Endometrial microvascular endothelial cells (primary cell): ENCODE results near the gene PTPRN2. TPM values are rescaled to one million over a fixed set of nuclear protein-coding genes. Genes with fewer than 3 reads are reported as not detected.

ENCODE experiments used
- in situ Hi-C: cut with HindIII; loops from 2 replicates; pipeline ENCODE4 v1.10.0; 2017; ENCODE audit warnings: low sequenced_read_pairs, low pct_unique_long_range_greater_than_20kb; ENCODE audit errors: inconsistent ontology term
- total RNA-seq: library from RNA; depleted of rRNA; stranded (reverse); fragments of >200 nt; gene quantifications from one replicate; pipeline ENCODE4 v1.2.3, GENCODE V29; 2015; ENCODE audit errors: inconsistent ontology term

PTPRN2 gene
- total RNA-seq, 1 donor from 2014 or later = 13.3 TPM

GRCh38 chr7:157966490-157966889 lies 621.1 kb downstream of the PTPRN2 start:
- in situ Hi-C loops = no loop called here

- in situ Hi-C loops = no loop called here
Observed at GRCh38 chr7:157964521-157964920, 623.1 kb downstream of the PTPRN2 start.

GRCh38 chr7:157964016-157964415 lies 623.6 kb downstream of the PTPRN2 start:
- in situ Hi-C loops = no loop called here

- in situ Hi-C loops = no loop called here
Observed at GRCh38 chr7:157963526-157963925, 624.1 kb downstream of the PTPRN2 start.

- in situ Hi-C loops = no loop called here
Observed at GRCh38 chr7:157962458-157963306, 624.9 kb downstream of the PTPRN2 start.

- in situ Hi-C loops = no loop called here
Observed at GRCh38 chr7:157961731-157962457, 625.7 kb downstream of the PTPRN2 start.

- in situ Hi-C loops = no loop called here
Observed at GRCh38 chr7:157955348-157955999, 632.1 kb downstream of the PTPRN2 start.

GRCh38 chr7:157954901-157955300 lies 632.7 kb downstream of the PTPRN2 start:
- in situ Hi-C loops = no loop called here

GRCh38 chr7:157952841-157953645 lies 634.6 kb downstream of the PTPRN2 start:
- in situ Hi-C loops = no loop called here

GRCh38 chr7:157952050-157952667 lies 635.5 kb downstream of the PTPRN2 start:
- in situ Hi-C loops = no loop called here

GRCh38 chr7:157951300-157952049 lies 636.1 kb downstream of the PTPRN2 start:
- in situ Hi-C loops = no loop called here

- in situ Hi-C loops = no loop called here
Observed at GRCh38 chr7:157949711-157950110, 637.9 kb downstream of the PTPRN2 start.

GRCh38 chr7:157947504-157947903 lies 640.1 kb downstream of the PTPRN2 start:
- in situ Hi-C loops = no loop called here

GRCh38 chr7:157946398-157947060 lies 641.1 kb downstream of the PTPRN2 start:
- in situ Hi-C loops = no loop called here

- in situ Hi-C loops = no loop called here
Observed at GRCh38 chr7:157945401-157945800, 642.2 kb downstream of the PTPRN2 start.

GRCh38 chr7:157944734-157945291 lies 642.8 kb downstream of the PTPRN2 start:
- in situ Hi-C loops = no loop called here

- in situ Hi-C loops = no loop called here
Observed at GRCh38 chr7:157944051-157944450, 643.6 kb downstream of the PTPRN2 start.
